ENCODE measurements around the gene SAT1. TPM values are rescaled to one million over a fixed set of nuclear protein-coding genes. Genes with fewer than 3 reads are reported as not detected.
"Not testable (repeated sequence)": the region's sequence is repeated elsewhere in the genome, so short reads cannot be mapped to it uniquely, and the experiment has no call there.

The SAT1 gene
- total RNA-seq, 2 donors from 2014 or later: 229 to 424 TPM

DNA sequence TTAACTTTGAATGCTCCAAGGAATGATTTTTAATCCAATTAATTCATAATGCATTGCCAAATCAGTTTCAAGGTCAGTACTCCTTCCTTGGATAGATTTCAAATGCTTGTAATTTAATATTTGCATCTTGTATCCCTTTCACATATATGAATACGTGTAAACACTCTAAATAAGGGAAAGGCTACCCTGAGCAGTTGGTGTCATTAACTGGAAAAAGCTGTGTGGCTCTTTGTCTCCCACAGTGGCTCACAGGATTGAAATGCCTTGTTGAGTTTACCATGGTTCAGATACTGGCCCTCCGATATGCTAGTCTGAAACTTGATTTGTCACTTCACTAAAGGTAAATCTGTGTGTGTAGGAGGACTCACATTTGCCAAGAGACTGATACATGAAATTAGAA lies 23.2 kb upstream of the SAT1 start:
- ATAC-seq (replicated peaks in 1 of 2) (no peak), DNase-seq (no peak)
- Mint-ChIP-seq H3K27me3 (ENCODE audit: low read depth) (peaks cover 8% of the 10 kb centered on the region), H3K4me1 (ENCODE audit: low read depth) (peaks cover 9% of the 10 kb centered on the region), H3K36me3 (ENCODE audit: insufficient read depth in 2 of 2) (no peaks in the 10 kb centered on the region), H3K9me3 (no peaks in the 10 kb centered on the region), H3K4me3 (no peak overlapping the region), H3K27ac (no peak overlapping the region)

DNA sequence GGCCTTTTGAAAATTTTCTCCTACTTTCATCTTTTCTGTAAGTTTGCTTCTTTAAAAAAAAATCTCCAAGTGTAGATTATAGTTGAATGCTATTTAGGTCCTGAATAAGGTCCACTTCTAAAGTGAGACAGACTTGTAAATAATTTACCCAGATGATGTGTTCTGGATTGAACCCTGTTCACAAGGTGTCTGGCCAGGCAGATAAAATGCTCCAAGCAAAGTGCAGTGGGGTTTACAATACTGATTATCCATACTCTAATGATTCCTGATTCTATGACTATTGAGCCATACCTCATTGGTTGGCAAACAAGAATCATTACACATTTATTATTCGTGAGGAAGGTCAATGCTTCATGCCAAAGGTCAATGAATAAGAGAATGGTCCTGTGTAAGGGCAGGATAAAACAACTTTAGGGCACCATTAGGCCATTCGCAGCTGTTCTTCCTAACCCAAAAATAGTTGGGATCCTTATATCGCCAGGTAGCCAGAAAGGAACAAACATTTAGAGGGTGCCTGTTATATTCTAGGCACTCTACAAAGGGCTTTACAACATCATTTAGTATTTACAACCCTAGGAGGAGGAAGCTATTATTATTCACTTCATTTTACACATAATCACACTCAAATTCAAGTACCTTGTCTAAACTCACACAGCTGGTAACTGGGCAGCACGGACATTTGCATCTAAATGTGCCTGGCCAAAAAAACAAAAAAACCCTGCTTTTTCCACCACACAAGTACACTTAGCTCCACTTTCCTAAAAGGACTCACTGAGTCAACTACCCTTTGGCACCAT lies 18.6 kb upstream of the SAT1 start:
- DNase-seq (no peak), ATAC-seq (replicated peaks in 1 of 2) (no peak)
- Mint-ChIP-seq H3K4me3 (no peak overlapping the region), H3K27ac (no peak overlapping the region), H3K27me3 (ENCODE audit: low read depth) (peaks cover 13% of the 10 kb centered on the region), H3K9me3 (no peaks in the 10 kb centered on the region), H3K4me1 (ENCODE audit: low read depth) (no peaks in the 10 kb centered on the region), H3K36me3 (ENCODE audit: insufficient read depth in 2 of 2) (no peaks in the 10 kb centered on the region)

DNA sequence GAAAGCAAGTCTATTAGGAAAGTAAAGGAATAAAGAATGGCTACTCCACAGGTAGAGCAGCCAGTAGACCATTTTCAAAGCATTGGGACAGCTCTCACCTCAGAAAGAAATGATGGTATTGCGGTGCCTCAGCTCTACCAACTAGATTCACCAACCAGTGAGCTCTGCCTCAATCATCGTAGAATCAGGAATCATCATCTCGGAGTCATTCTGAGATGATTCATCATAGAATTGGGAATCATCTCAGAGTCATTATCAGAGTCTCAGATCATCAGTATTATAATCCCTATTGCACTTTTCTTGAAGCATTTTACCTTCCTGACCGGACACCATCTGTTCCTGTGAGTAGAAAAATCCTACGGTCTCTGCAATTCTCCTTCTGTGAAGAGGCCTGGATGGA lies 17.5 kb upstream of the SAT1 start:
- H3K27me3 Mint-ChIP-seq (ENCODE audit: low read depth): peaks cover 13% of the 10 kb centered on the region
- DNase-seq: no peak
- no peak overlapping the region for H3K4me3 Mint-ChIP-seq
- ATAC-seq (replicated peaks in 1 of 2): no peak
- no peaks in the 10 kb centered on the region for H3K36me3 Mint-ChIP-seq (ENCODE audit: insufficient read depth in 2 of 2)
- no peak overlapping the region for H3K27ac Mint-ChIP-seq
- H3K4me1 Mint-ChIP-seq (ENCODE audit: low read depth): no peaks in the 10 kb centered on the region
- no peaks in the 10 kb centered on the region for H3K9me3 Mint-ChIP-seq

DNA sequence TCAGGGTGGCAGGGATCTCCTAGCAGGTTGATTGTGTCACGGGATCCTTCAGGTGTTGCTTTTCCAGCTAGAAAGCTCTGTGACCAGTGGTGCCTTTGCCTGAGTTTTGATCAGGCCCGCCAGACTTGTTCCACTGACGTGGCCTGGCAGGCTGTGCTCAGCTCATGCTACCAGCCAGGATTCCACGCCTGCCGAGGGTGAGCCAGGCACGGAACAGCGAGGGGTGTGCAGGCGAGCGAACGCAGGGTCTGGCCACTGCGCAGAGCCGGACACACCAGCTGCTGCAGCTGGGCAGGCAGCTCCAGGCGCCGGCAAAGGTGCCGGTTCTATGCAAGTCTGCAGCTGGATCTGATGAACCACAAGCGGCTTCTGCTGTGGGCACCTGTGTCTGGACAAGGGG lies 17.1 kb upstream of the SAT1 start:
- H3K36me3 Mint-ChIP-seq (ENCODE audit: insufficient read depth in 2 of 2): no peaks in the 10 kb centered on the region
- H3K4me1 Mint-ChIP-seq (ENCODE audit: low read depth): no peaks in the 10 kb centered on the region
- DNase-seq (no peak), ATAC-seq (replicated peaks in 1 of 2) (no peak)
- no peaks in the 10 kb centered on the region for H3K9me3 Mint-ChIP-seq
- H3K27ac Mint-ChIP-seq: no peak overlapping the region
- H3K27me3 Mint-ChIP-seq (ENCODE audit: low read depth): peaks cover 13% of the 10 kb centered on the region
- peak overlapping the region in 1 of 2 donors; percentile 90 for H3K4me3 Mint-ChIP-seq

DNA sequence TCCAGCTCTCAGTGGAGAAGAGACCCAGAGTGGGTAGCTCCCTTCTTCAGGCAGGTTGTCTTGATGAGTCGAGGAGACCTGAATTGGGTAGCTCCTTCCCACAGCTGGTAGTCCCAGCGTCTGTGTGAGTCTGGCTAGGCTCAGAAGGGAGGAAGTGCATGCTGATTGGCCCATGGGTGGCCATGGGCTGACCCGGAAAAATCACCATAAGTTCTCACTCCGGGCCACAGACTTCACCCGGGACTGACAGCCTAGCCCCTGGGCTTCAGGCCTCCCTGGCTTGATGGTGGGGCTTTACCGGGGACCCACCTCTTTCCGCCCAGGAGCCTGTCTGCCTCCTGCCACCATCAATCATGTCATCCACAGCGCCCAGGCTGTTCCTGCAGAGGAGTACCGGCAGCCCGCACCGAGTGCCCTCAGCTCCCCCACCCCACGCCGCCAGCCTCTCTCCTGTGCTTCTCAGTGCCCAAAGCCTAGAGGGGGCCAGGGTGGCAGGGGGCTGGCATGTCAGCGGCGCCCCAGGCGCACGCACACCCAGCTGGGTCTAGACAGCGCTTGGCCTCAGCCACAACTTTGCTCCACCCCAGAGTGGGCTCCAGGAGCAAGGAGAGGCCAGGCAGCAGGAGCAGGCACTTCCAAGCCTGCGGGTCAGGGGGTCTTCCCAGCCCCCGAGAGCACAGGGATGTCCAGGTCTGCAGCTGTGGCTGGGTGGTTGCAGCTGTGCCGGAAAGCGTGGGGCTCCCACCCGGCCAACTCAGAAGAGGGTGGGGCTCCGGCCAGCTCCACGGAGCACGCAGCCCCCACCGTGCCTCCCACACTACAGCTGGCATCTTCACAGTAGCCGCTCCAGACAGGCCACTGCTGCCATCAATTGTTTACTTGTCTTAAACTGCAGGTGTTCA lies 16.1 kb upstream of the SAT1 start:
- peak overlapping the region; percentile 60 for H3K27ac Mint-ChIP-seq
- no peaks in the 10 kb centered on the region for H3K4me1 Mint-ChIP-seq (ENCODE audit: low read depth)
- peak; percentile 15 to 92 for ATAC-seq (replicated peaks in 1 of 2)
- DNase-seq: peak in 1 of 2 donors; percentile 35
- no peaks in the 10 kb centered on the region for H3K36me3 Mint-ChIP-seq (ENCODE audit: insufficient read depth in 2 of 2)
- H3K27me3 Mint-ChIP-seq (ENCODE audit: low read depth): peaks cover 13% of the 10 kb centered on the region
- H3K4me3 Mint-ChIP-seq: peak overlapping the region; percentile 29 to 90
- H3K9me3 Mint-ChIP-seq: no peaks in the 10 kb centered on the region

DNA sequence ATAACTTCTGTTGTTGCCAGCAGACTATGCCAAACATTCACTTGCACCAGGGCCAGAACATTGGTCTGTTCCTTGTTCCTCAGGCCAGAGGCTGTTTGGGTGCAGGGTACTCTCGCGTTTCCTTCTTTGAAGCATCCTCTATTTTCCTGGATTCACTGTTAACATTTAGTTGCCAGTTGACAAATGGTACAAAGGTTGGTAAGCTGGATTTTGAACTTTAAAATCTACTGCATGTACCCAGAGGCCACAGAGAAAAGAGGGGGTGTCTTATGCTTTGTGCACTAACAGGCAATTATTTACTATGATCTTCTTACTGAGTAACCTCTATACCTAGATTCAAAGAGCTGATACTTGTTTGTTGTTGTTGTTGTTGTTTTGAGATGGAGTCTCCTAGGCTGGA lies 12.8 kb upstream of the SAT1 start:
- Mint-ChIP-seq H3K4me3 (no peak overlapping the region), H3K27me3 (ENCODE audit: low read depth) (peaks cover 1% of the 10 kb centered on the region), H3K4me1 (ENCODE audit: low read depth) (peaks cover 14% of the 10 kb centered on the region), H3K27ac (no peak overlapping the region), H3K9me3 (no peaks in the 10 kb centered on the region), H3K36me3 (ENCODE audit: insufficient read depth in 2 of 2) (no peaks in the 10 kb centered on the region)
- ATAC-seq (replicated peaks in 1 of 2): no peak
- no peak for DNase-seq

DNA sequence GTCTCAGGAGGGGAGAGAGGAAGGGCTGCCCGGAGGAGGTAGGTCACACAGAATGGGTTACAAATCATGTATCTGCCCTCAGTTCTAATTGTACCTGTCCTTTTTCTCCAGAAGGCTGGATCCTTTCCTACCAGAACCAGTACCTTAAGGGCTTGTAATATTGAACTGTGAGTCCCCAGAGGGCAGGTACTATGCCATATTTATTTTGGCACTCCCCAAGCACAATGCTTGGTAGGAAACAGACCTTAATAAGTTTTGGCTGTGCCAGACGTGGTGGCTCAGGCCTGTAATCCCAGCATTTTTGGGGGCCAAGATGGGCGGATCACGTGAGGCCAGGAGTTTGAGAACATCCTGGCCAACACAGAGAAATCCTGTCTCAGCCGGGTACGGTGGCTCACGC lies 11.9 kb upstream of the SAT1 start:
- H3K36me3 Mint-ChIP-seq (ENCODE audit: insufficient read depth in 2 of 2); H3K4me3 Mint-ChIP-seq; DNase-seq; H3K9me3 Mint-ChIP-seq; H3K27ac Mint-ChIP-seq; ATAC-seq (replicated peaks in 1 of 2); H3K27me3 Mint-ChIP-seq (ENCODE audit: low read depth): not testable (repeated sequence)
- H3K4me1 Mint-ChIP-seq (ENCODE audit: low read depth): peaks cover 14% of the 10 kb centered on the region

DNA sequence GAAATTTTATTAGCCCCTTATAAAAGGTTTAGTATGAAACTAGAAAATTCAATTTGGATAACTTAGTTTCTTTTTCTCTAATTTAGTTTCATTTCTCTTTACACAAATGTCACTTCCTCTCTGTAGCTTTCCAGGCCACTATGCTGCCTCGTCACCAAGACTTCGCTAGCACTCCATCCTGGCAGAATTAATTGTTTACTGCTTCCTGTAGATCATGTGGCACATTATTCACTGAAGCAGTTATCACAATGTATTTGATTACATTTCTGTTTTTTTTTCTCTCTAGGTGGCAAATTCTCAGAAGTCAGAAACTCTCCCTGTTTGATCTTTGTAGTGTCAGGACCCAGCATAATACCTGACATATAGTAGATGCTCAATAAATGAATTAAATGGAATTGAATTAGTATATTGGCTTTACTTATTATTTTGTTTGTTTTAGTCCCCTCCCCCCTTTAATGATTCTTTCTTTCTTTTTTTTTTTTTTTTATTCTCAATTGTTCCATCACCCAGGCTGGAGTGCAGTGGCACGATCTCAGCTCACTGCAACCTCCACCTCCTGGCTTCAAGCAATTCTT lies 9.3 kb upstream of the SAT1 start:
- ATAC-seq (replicated peaks in 1 of 2): peak; percentile 79 to 93
- Mint-ChIP-seq H3K27me3 (ENCODE audit: low read depth) (no peaks in the 10 kb centered on the region), H3K4me3 (peak overlapping the region; percentile 68 to 79), H3K27ac (peak overlapping the region; percentile 97), H3K4me1 (ENCODE audit: low read depth) (peaks cover 14% of the 10 kb centered on the region), H3K36me3 (ENCODE audit: insufficient read depth in 2 of 2) (no peaks in the 10 kb centered on the region), H3K9me3 (no peaks in the 10 kb centered on the region)
- DNase-seq: peak; percentile 28 to 34

DNA sequence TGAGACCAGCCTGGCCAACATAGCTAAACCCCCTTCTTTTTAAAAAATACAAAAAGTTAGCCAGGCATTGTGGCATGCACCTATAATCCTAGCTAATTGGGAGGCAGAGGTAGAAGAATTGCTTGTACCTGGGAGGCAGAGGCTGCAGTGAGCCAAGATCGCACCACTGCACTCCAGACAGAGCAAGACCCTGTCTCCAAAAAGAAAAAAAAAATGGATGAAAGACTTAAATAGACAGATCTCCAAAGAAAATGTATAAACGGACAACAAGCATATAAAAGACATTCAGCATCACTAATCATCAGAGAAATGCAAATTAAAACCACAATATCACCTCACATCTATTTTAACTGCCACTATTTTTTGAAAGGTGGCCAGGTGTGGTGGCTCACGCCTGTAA lies 6.6 kb upstream of the SAT1 start:
- Mint-ChIP-seq H3K9me3 (no peaks in the 10 kb centered on the region), H3K27ac (no peak overlapping the region), H3K4me1 (ENCODE audit: low read depth) (peaks cover 29% of the 10 kb centered on the region), H3K27me3 (ENCODE audit: low read depth) (no peaks in the 10 kb centered on the region), H3K36me3 (ENCODE audit: insufficient read depth in 2 of 2) (no peaks in the 10 kb centered on the region), H3K4me3 (no peak overlapping the region)
- DNase-seq (no peak), ATAC-seq (replicated peaks in 1 of 2) (no peak)

DNA sequence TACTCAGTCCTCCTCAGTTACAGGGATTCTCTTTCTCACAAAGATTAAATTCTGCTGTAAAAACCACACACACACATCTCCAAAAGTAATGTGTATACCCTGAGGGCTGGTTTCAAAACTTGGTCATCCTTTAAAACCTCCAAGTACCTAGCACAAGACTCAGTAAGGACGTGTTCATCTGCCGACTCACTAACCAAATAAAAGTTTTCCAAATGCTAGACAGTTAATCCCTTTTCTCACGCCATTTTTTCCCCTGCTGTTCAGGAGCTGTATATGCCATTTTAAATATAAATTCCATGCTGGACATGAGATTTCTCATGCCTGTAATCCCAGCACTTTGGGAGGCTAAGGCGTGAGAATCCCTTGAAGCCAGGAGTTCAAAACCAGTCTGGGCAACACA lies 3.9 kb upstream of the SAT1 start:
- no peaks in the 10 kb centered on the region for H3K27me3 Mint-ChIP-seq (ENCODE audit: low read depth)
- H3K4me3 Mint-ChIP-seq: no peak overlapping the region
- no peak for DNase-seq
- H3K36me3 Mint-ChIP-seq (ENCODE audit: insufficient read depth in 2 of 2): peaks cover 7 to 11% of the 10 kb centered on the region in 2 donors
- no peak for ATAC-seq (replicated peaks in 1 of 2)
- peaks cover 40% of the 10 kb centered on the region for H3K4me1 Mint-ChIP-seq (ENCODE audit: low read depth)
- no peaks in the 10 kb centered on the region for H3K9me3 Mint-ChIP-seq
- no peak overlapping the region for H3K27ac Mint-ChIP-seq

DNA sequence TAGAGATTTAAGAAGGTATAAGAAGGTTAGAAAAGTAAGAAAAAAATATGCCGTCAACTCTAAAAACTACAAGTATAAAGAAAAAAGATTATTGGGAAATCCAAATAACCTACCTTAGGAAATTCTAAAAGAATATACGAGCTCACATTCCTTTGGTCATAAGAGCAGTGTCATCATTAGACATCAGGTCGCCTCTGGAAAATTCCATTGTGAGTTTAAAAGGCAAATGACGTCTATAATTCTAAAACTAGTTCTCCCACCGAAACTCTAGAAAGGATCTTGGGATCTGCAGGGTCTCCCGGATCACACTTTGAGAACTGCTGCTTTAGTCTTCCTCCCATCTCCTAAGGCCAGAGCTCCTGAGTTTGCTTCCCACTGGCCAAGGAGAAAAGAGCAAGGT lies 518 bp upstream of the SAT1 start:
- no peak for ATAC-seq (replicated peaks in 1 of 2)
- peaks cover 18 to 27% of the 10 kb centered on the region in 2 donors for H3K36me3 Mint-ChIP-seq (ENCODE audit: insufficient read depth in 2 of 2)

DNA sequence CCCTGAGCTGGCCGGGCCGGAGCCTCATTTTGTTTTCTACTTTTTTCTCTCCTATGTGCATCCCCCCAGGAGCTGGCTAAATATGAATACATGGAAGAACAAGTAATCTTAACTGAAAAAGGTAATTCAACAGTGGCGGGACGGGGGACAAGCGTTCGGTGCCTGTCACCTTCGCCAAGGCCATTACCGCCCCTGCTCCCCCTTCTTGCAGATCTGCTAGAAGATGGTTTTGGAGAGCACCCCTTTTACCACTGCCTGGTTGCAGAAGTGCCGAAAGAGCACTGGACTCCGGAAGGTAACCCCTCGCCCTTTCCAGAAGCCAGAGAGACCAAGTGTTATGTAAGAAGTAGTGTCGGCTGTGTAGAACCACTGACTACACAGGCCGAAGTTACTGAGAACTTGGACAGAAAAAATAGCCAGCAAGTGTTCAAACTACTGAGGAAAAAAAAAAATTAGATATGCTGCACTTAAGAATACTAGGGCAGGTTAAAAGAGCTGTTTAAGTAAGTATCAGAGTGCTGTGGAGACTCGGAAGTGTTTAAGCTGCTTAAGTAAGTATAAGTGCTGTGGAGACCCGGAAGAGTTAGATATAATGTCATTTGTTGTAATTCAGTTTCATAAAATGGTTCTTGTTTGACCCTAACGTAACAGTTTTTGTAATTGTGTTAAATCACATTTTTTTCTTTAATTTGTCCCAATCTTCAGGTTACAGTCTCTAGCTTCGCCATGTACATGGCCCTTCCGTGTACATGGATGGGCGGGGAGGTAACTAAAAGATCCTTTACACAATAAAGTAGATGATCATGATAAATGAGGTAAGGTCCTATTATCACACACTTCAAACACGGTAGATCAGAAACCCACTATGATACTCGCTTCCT lies 856 bp downstream of the SAT1 start:
- H3K4me1 Mint-ChIP-seq (ENCODE audit: low read depth): peaks cover 48% of the 10 kb centered on the region
- ATAC-seq (replicated peaks in 1 of 2): no peak
- peak overlapping the region; percentile 97 for H3K27ac Mint-ChIP-seq
- peak overlapping the region; percentile 87 to 99 for H3K4me3 Mint-ChIP-seq
- peaks cover 11% of the 10 kb centered on the region for H3K27me3 Mint-ChIP-seq (ENCODE audit: low read depth)
- DNase-seq: peak in 1 of 2 donors; percentile 16
- H3K36me3 Mint-ChIP-seq (ENCODE audit: insufficient read depth in 2 of 2): peaks cover 18 to 27% of the 10 kb centered on the region in 2 donors
- H3K9me3 Mint-ChIP-seq: no peaks in the 10 kb centered on the region

More for the DNA sequence above, 518 bp upstream of the SAT1 start:
- Mint-ChIP-seq H3K27ac (peak overlapping the region; percentile 100), H3K9me3 (no peaks in the 10 kb centered on the region), H3K27me3 (ENCODE audit: low read depth) (peaks cover 11% of the 10 kb centered on the region), H3K4me1 (ENCODE audit: low read depth) (peaks cover 48% of the 10 kb centered on the region), H3K4me3 (peak overlapping the region; percentile 87 to 99)
- DNase-seq: no peak
